22Rv1 (cell line): ENCODE results near the gene MCM9.
A peak's percentile ranks its signal among the peaks of the same experiment; 100 is the strongest.
"Not testable (repeated sequence)": the region's sequence is repeated elsewhere in the genome, so short reads cannot be mapped to it uniquely, and the experiment has no call there.

Experiments used
- H3K27ac ChIP-seq: fragments of 450-650 bp; 2 replicates; pipeline ENCODE4 v1.5.1; 2017
- ZFX ChIP-seq: fragments of 450-650 bp; IDR thresholded peaks from 2 replicates; pipeline ENCODE4 v1.6.1; 2017; ENCODE audit warnings: antibody characterized with exemption, borderline replicate concordance
- TF ChIP-seq, protein P1 (sequence below): fragments of 450-650 bp; IDR thresholded peaks from 2 replicates; pipeline ENCODE4 v1.5.1; 2017; ENCODE audit warnings: mild to moderate bottlenecking

The MCM9 gene

DNA sequence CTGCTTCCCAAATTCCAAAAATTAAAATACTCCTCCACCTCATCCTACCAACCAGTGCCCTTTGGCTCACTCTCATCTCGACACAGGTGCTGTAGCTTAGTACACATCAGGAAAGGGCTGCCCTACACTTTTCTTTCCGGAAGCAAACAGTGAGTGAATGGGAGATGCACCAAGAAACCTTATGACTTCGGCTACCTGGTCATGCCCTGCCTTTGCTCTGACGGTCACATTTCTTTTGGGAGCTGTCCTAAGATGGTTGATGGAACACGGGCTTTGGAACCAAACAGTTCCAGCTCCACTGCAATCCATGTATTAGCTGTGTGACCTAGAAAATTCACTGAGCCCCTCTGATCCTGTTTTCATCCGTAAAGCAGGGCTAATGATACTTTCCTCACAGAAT is 133.7 kb downstream of the MCM9 start:
- no peak overlapping the region for H3K27ac ChIP-seq
- TF ChIP-seq, protein P1, sequence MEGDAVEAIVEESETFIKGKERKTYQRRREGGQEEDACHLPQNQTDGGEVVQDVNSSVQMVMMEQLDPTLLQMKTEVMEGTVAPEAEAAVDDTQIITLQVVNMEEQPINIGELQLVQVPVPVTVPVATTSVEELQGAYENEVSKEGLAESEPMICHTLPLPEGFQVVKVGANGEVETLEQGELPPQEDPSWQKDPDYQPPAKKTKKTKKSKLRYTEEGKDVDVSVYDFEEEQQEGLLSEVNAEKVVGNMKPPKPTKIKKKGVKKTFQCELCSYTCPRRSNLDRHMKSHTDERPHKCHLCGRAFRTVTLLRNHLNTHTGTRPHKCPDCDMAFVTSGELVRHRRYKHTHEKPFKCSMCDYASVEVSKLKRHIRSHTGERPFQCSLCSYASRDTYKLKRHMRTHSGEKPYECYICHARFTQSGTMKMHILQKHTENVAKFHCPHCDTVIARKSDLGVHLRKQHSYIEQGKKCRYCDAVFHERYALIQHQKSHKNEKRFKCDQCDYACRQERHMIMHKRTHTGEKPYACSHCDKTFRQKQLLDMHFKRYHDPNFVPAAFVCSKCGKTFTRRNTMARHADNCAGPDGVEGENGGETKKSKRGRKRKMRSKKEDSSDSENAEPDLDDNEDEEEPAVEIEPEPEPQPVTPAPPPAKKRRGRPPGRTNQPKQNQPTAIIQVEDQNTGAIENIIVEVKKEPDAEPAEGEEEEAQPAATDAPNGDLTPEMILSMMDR = no peak
- no peak for TF ChIP-seq ZFX

DNA sequence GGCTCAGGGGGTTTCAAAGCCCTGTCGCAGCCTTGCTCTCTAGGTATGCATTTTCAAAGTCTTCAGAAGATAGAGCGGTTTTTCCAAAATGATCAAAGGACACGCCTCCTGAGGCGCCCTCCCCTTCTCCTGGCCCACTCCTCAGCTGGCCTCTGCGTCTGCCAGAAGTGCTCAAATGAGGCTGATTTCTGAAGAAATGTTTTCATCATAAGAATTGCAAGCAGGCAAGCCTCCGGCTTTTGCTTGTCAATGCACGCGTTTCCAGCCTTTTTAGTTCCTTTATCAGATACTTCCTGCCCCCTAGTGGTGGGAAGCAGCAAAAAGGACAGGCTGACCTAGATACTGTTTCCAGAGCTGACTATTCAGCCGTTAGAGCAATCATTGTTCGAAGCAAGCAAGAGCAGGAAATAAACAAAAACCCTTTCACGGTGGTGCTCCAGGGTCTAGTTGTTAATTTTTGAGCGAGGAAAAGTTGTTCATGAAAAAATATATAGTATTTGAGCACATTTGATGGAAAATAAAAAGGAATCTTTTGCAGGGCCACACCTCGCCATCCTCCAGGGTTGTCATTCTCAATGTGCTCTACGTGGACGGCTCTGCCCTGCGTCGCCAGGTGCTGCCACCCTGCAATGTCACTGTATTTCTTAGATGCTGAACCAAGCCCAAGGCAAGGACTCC is 134.4 kb downstream of the MCM9 start:
- H3K27ac ChIP-seq = no peak overlapping the region
- no peak for TF ChIP-seq ZFX
- TF ChIP-seq, protein P1 = peak; percentile 87

DNA sequence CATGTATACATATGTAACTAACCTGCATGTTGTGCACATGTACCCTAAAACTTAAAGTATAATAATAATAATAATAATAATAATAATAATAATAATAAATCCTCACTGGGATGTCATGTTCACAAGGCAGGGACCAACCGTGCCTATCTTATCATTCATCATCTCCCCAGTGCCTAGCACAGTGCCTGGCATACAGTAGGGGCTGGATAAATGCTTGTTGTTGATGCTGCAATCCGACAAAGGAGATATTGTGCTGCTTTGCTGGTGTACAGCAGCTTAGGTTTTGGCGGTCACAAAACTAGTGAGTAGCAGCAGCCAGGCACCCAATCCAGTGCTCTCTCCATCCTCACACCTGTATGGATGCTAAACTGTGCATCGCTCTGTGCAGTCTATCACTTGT is 135.1 kb downstream of the MCM9 start:
- no peak overlapping the region for H3K27ac ChIP-seq
- no peak for TF ChIP-seq ZFX
- TF ChIP-seq, protein P1 = no peak

DNA sequence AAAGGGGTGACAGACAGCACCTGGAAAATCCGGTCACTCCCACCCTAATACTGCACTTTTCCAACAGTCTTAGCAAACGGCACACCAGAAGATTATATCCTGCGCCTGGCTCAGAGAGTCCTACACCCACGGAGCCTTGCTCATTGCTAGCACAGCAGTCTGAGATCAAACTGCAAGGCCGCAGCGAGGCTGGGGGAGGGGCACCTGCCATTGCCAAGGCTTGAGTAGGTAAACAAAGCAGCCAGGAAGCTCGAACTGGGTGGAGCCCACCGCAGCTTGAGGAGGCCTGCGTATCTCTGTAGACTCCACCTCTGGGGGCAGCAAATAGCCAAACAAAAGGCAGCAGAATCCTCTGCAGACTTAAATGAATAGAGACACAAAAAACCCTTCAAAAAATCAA is 138.4 kb downstream of the MCM9 start:
- not testable (repeated sequence) for H3K27ac ChIP-seq
- TF ChIP-seq, protein P1 = peak; percentile 29

DNA sequence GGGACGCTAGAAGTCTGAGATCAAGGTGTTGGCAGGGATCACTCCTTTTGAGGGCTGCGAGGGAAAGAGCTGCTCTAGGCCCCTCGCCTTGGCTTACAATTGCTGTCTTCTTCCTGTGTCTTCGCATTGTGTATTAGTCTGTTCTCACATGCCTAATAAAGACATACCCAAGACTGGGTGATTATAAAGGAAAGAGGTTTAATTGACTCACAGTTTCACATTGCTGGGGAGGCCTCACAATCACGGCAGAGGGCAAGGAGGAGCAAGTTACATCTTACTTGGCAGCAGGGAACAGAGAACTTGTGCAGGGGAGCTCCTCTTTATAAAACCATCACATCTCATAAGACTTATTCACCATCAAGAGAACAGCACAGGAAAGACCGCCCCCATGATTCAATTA is 143.5 kb downstream of the MCM9 start:
- TF ChIP-seq ZFX = no peak
- TF ChIP-seq, protein P1 = no peak

DNA sequence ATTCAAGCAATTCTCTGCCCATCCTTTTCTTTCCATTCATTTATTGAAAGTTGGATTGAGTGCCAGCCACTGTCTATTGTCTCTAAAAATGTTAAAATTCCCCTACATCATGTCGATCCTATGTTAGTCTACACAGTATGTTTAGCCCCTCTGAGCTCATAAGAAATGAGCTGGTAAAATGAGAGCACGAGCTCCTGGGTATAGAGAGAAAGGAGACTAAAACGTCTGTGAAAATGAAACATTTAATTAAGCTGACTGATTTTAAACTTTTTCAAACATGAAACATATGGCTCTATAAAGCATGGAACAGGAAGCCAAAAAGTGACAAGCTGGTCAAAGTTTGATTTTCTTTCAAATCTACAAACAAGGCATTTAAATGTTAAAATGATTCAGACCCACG is 145.0 kb downstream of the MCM9 start:
- TF ChIP-seq, protein P1 = no peak
- no peak for TF ChIP-seq ZFX
- no peak overlapping the region for H3K27ac ChIP-seq

More for the DNA sequence above, 143.5 kb downstream of the MCM9 start:
- H3K27ac ChIP-seq = no peak overlapping the region

DNA sequence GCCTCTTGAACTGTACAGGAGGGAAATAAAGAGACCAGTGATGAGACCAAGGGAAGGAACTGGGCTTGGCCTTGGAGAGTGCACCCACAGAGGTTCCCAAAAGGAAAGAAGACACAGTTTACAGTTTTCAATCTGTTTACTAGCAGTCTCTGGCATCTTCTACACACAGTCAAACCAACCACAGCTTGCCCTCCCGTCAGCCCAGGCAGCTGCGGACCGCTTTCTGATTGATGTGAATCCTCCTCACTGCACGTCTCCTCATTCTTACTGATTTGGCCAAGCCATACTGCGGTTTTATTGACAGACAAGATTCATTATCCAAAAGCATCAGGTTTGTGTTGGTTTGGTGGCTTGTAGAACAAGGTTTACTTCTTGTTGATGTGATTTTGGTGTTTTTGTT is 145.5 kb downstream of the MCM9 start:
- H3K27ac ChIP-seq = no peak overlapping the region
- TF ChIP-seq ZFX = no peak
- TF ChIP-seq, protein P1 = no peak
